ENCODE data around the gene MYO5C.

DNA sequence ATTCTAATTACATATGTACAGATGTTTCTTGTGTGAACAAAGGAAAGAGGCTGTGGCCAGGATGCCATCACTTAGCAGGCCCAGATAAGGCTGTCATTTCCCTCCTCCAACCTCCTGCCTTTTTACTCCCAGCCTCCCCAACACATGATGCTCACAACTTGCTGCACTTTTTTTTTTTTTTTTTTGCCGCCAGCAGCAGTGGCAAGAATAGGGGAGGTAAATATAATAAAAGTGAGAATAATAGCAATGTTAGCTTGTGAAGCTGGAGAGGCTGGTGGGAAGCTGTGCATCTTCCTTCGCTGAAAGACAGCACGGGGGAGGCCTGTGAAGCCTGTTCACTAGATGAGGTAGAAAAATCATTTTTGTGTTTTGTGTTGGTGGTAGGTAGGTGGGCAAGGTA is 42.5 kb upstream of the MYO5C start:
- TF ChIP-seq CTCF (optimal IDR thresholded peaks at IDR 0.05 in 1 of 3, IDR thresholded peaks at IDR 0.05 in 1 of 3, conservative IDR thresholded peaks at IDR 0.05 in 1 of 3; ENCODE audit: extremely low read depth in 1 of 3, insufficient read depth in 2 of 3, low read length in 3 of 3), result no peak
- TF ChIP-seq EZH2 (IDR thresholded peaks at IDR 0.05; ENCODE audit: low read length), result no peak

All from keratinocyte (primary cell).